Body of pancreas (tissue), 4 donors: ENCODE data around the gene NUMA1.

Experiments used
- POLR2A ChIP-seq, 3 donors: fragments of 450-650 bp; IDR thresholded peaks; one replicate each; pipeline ENCODE4 v1.6.1; 2016; ENCODE audit warnings: antibody characterized with exemption in 3 of 3, mild to moderate bottlenecking in 2 of 3
- TF ChIP-seq, protein P1 (sequence below), 7 experiments: fragments of 450-650 bp in 4 of 7; fragments of 200-600 bp in 3 of 7; sonication (generic) in 3 of 7; IDR thresholded peaks; one replicate each; pipeline ENCODE4 v1.5.1; 2016 to 2019; ENCODE audit warnings: antibody characterized with exemption in 7 of 7

DNA sequence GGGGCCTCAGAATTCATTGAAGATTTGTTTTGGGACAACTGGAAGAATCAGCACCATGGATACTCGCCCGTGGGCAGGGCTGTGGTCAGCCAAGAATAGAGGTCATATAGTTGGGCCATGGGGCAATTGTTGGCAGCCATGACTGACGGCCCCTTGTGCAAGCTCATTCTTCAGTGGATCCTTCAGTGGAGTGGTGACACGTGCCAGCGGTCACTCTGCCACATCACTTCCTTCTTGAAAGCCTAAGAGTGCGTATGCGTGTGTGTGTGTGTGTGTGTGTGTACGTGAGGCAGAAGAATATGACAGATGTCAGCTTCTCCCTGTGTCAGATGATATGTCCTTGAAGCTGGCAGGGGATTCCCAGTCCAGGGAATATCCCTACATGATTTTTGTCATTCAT is 83.4 kb downstream of the NUMA1 start:
- TF ChIP-seq, protein P1, sequence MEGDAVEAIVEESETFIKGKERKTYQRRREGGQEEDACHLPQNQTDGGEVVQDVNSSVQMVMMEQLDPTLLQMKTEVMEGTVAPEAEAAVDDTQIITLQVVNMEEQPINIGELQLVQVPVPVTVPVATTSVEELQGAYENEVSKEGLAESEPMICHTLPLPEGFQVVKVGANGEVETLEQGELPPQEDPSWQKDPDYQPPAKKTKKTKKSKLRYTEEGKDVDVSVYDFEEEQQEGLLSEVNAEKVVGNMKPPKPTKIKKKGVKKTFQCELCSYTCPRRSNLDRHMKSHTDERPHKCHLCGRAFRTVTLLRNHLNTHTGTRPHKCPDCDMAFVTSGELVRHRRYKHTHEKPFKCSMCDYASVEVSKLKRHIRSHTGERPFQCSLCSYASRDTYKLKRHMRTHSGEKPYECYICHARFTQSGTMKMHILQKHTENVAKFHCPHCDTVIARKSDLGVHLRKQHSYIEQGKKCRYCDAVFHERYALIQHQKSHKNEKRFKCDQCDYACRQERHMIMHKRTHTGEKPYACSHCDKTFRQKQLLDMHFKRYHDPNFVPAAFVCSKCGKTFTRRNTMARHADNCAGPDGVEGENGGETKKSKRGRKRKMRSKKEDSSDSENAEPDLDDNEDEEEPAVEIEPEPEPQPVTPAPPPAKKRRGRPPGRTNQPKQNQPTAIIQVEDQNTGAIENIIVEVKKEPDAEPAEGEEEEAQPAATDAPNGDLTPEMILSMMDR (IDR thresholded peaks at IDR 0.05), result no peak
- TF ChIP-seq POLR2A (IDR thresholded peaks at IDR 0.05), result no peak
